OCI-LY7 (cell line): Measurements from ENCODE around the gene KLF16. TPM values are rescaled to one million over a fixed set of nuclear protein-coding genes. Genes with fewer than 3 reads are reported as not detected.

Experiments used
- BruUV-seq: library from RNA; stranded (reverse); fragments of 400-500 nt; replicated peaks from 2 replicates; lab custom pipeline; 2021; lab: Mats Ljungman, UMichigan
- CTCF ChIA-PET: fragments of 300-600 bp; sonication (Branson Sonifier 250); formaldehyde crosslinking; loops from one replicate; lab custom pipeline; 2022; ENCODE audit warnings: antibody characterized with exemption; ENCODE audit not compliant: unreplicated experiment; lab: Charles Lee
- POLR2A ChIA-PET: fragments of 300-600 bp; sonication (Branson Sonifier 250); formaldehyde crosslinking; loops from one replicate; lab custom pipeline; 2022; ENCODE audit warnings: antibody characterized with exemption; lab: Charles Lee
- DNase-seq: peaks from one replicate; pipeline ENCODE4 v3.0.0-alpha.2; 2015; ENCODE audit warnings: low spot score
- H2AFZ ChIP-seq: fragments of 200-600 bp; sonication (generic), shearing (Covaris generic); 2 replicates; pipeline ENCODE4 v1.6.1; 2014; ENCODE audit warnings: mild to moderate bottlenecking, antibody characterized with exemption, low read length, moderate library complexity
- H3K27ac ChIP-seq: fragments of 200-600 bp; sonication (generic); 2 replicates; pipeline ENCODE4 v1.5.1; 2014; ENCODE audit warnings: mixed run types, low read depth, mild to moderate bottlenecking, moderate library complexity, low read length, inconsistent platforms; ENCODE audit not compliant: poor library complexity, severe bottlenecking
- H3K36me3 ChIP-seq: fragments of 200-600 bp; sonication (generic); 2 replicates; pipeline ENCODE4 v1.6.1; 2014; ENCODE audit warnings: mild to moderate bottlenecking, antibody characterized with exemption, low read length, moderate library complexity, mixed read lengths; ENCODE audit not compliant: insufficient read depth
- H3K4me1 ChIP-seq: fragments of 200-600 bp; sonication (generic); 2 replicates; pipeline ENCODE4 v1.5.1; 2014; ENCODE audit warnings: mild to moderate bottlenecking, low read length; ENCODE audit not compliant: insufficient read depth, poor library complexity, severe bottlenecking
- H3K4me2 ChIP-seq: fragments of 200-600 bp; sonication (generic); 2 replicates; pipeline ENCODE4 v1.6.1; 2014; ENCODE audit warnings: mild to moderate bottlenecking, low read length
- H3K4me3 ChIP-seq: fragments of 200-600 bp; sonication (generic); 2 replicates; pipeline ENCODE4 v1.5.1; 2014; ENCODE audit warnings: mild to moderate bottlenecking, low read depth, low read length; ENCODE audit not compliant: poor library complexity, severe bottlenecking
- H3K79me2 ChIP-seq: fragments of 200-600 bp; sonication (generic); 2 replicates; pipeline ENCODE4 v1.6.1; 2016; ENCODE audit warnings: low read depth, mild to moderate bottlenecking, low read length, moderate library complexity, mixed read lengths; ENCODE audit not compliant: insufficient read depth
- H3K9me2 ChIP-seq: fragments of 200-600 bp; sonication (generic); 2 replicates; pipeline ENCODE4 v1.6.1; 2016; ENCODE audit warnings: mild to moderate bottlenecking, low read length, mixed read lengths; ENCODE audit not compliant: insufficient read depth
- H3K9me3 ChIP-seq: fragments of 200-600 bp; sonication (generic); 2 replicates; pipeline ENCODE4 v1.6.1; 2014; ENCODE audit warnings: mild to moderate bottlenecking, mixed run types, low read length, mixed read lengths
- H4K20me1 ChIP-seq: fragments of 200-600 bp; sonication (generic); 2 replicates; pipeline ENCODE4 v1.6.1; 2014; ENCODE audit warnings: mild to moderate bottlenecking, antibody characterized with exemption, low read length, moderate library complexity, mixed read lengths; ENCODE audit not compliant: insufficient read depth
- CTCF ChIP-seq: fragments of 200-600 bp; sonication (generic); conservative IDR thresholded peaks from 2 replicates; pipeline ENCODE4 v1.5.1; 2014; ENCODE audit warnings: mild to moderate bottlenecking, antibody characterized with exemption, low read length, moderate library complexity, mixed read lengths
- EZH2phosphoT487 ChIP-seq: fragments of 200-600 bp; sonication (generic); IDR thresholded peaks from 2 replicates; pipeline ENCODE4 v1.6.1; 2018; ENCODE audit warnings: low read depth, borderline replicate concordance, mild to moderate bottlenecking, mixed run types, antibody characterized with exemption, low read length, moderate library complexity, mixed read lengths
- intact Hi-C: fragments of 100-400 bp; cut with micrococcal nuclease; formaldehyde crosslinking; loops from one replicate; pipeline ENCODE4 v1.10.0; 2022; ENCODE audit not compliant: unreplicated experiment
- total RNA-seq, 2 experiments: library from RNA; depleted of rRNA in 1 of 2; stranded (reverse); fragments of >200 nt in 1 of 2; shearing (Covaris generic) in 1 of 2; gene quantifications; 2 replicates each; pipeline ENCODE4 v1.2.3, GENCODE V29; 2014 to 2022

The KLF16 gene
- total RNA-seq, 2 experiments from 2014 or later, result 9.6 to 44.4 TPM

GRCh38 chr19:1902923-1903322 lies 39.5 kb upstream of the KLF16 start:
- no TSS peak for BruUV-seq
- no peak for DNase-seq
- no peaks in the 10 kb centered on the region for H3K9me3 ChIP-seq
- peak overlapping the region; percentile 71 for H3K4me3 ChIP-seq
- POLR2A ChIA-PET, result interaction anchor here (0.5 to 1.5 kb wide), 3 partner anchors 8 to 180 kb away, joined by 3 to 4 read pairs (median 4); no protein-coding TSS in a partner anchor
- peaks cover 5% of the 10 kb centered on the region; the same call in 1 of the 2 replicates for H4K20me1 ChIP-seq
- TF ChIP-seq CTCF (no peak), EZH2phosphoT487 (no peak)
- H3K27ac ChIP-seq, result peak overlapping the region; percentile 97
- intact Hi-C loops, result loop anchor here (10.0 kb wide), 1 partner anchor 182 kb away; no protein-coding TSS in a partner anchor
- no peaks in the 10 kb centered on the region for H3K9me2 ChIP-seq
- CTCF ChIA-PET, result no interaction called here
- peaks cover 38% of the 10 kb centered on the region for H3K4me1 ChIP-seq
- peak overlapping the region; percentile 84 for H3K4me2 ChIP-seq
- H2AFZ ChIP-seq, result peak overlapping the region; percentile 22; the same call in 1 of the 2 replicates
- H3K79me2 ChIP-seq, result peaks cover 22% of the 10 kb centered on the region
- H3K36me3 ChIP-seq, result peaks cover 6% of the 10 kb centered on the region; the same call in 1 of the 2 replicates

- POLR2A ChIA-PET, result interaction anchor here (0.6 kb wide), 1 partner anchor 29 kb away, joined by 3 read pairs; no protein-coding TSS in a partner anchor
- DNase-seq, result no peak
- intact Hi-C loops, result loop anchor here (10.0 kb wide), 1 partner anchor 183 kb away; no protein-coding TSS in a partner anchor
- TF ChIP-seq CTCF (no peak), EZH2phosphoT487 (no peak)
- Histone ChIP-seq H3K79me2 (peaks cover 12% of the 10 kb centered on the region), H3K9me3 (no peaks in the 10 kb centered on the region), H3K36me3 (peaks cover 4% of the 10 kb centered on the region; the same call in 1 of the 2 replicates), H4K20me1 (peaks cover 5% of the 10 kb centered on the region; the same call in 1 of the 2 replicates), H3K4me3 (no peak overlapping the region), H3K27ac (no peak overlapping the region), H2AFZ (no peak overlapping the region), H3K4me2 (no peak overlapping the region), H3K9me2 (no peaks in the 10 kb centered on the region), H3K4me1 (peaks cover 47% of the 10 kb centered on the region)
- CTCF ChIA-PET, result no interaction called here
- no TSS peak for BruUV-seq
These were observed 38.6 kb upstream of the KLF16 start for GRCh38 chr19:1901940-1902404.

GRCh38 chr19:1896508-1896907 lies 33.1 kb upstream of the KLF16 start:
- Histone ChIP-seq H3K36me3 (no peaks in the 10 kb centered on the region), H3K9me3 (no peaks in the 10 kb centered on the region), H4K20me1 (no peaks in the 10 kb centered on the region), H2AFZ (no peak overlapping the region), H3K4me1 (peaks cover 41% of the 10 kb centered on the region), H3K4me3 (peak overlapping the region; percentile 33), H3K9me2 (no peaks in the 10 kb centered on the region), H3K27ac (peak overlapping the region; percentile 77), H3K4me2 (peak overlapping the region; percentile 51), H3K79me2 (no peaks in the 10 kb centered on the region)
- BruUV-seq, result TSS peak; percentile 78
- ChIA-PET POLR2A (interaction anchor here (0.6 to 2.0 kb wide), 7 partner anchors 11 to 821 kb away, joined by 3 to 6 read pairs (median 4); partner anchors contain the start of gene ABHD17A), CTCF (no interaction called here)
- TF ChIP-seq CTCF, result no peak
- no peak for TF ChIP-seq EZH2phosphoT487
- intact Hi-C loops, result loop anchor here (5.0 kb wide), 1 partner anchor 121 kb away; the partner anchor contains the start of gene BTBD2
- no peak for DNase-seq
